BLaER1 (cell line): Measurements from ENCODE around the gene CEP131.
A peak's percentile ranks its signal among the peaks of the same experiment; 100 is the strongest.
"Not testable (repeated sequence)": the region's sequence is repeated elsewhere in the genome, so short reads cannot be mapped to it uniquely, and the experiment has no call there.

ENCODE experiments used
- H3K27ac ChIP-seq: shearing (Covaris generic); formaldehyde crosslinking; 2 replicates; pipeline ENCODE4 v1.8.1; 2022
- H3K27me3 ChIP-seq: shearing (Covaris generic); formaldehyde crosslinking; 2 replicates; pipeline ENCODE4 v1.8.1; 2022
- H3K36me3 ChIP-seq: shearing (Covaris generic); formaldehyde crosslinking; 2 replicates; pipeline ENCODE4 v1.8.1; 2022
- H3K4me1 ChIP-seq: shearing (Covaris generic); formaldehyde crosslinking; 2 replicates; pipeline ENCODE4 v1.8.1; 2022
- H3K4me2 ChIP-seq: shearing (Covaris generic); formaldehyde crosslinking; 2 replicates; pipeline ENCODE4 v1.8.1; 2022
- H3K4me3 ChIP-seq: shearing (Covaris generic); formaldehyde crosslinking; 2 replicates; pipeline ENCODE4 v1.8.1; 2022
- H3K9ac ChIP-seq: shearing (Covaris generic); formaldehyde crosslinking; 2 replicates; pipeline ENCODE4 v1.8.1; 2022
- H3K9me3 ChIP-seq: shearing (Covaris generic); formaldehyde crosslinking; 2 replicates; pipeline ENCODE4 v1.8.1; 2022
- H4K20me1 ChIP-seq: shearing (Covaris generic); formaldehyde crosslinking; 2 replicates; pipeline ENCODE4 v1.8.1; 2022
- Cebpa-rat ChIP-seq: shearing (Covaris generic); IDR thresholded peaks from 2 replicates; pipeline ENCODE4 v1.8.1; 2022

Gene CEP131

GRCh38 chr17:81158688-81159590 lies 63.8 kb downstream of the CEP131 start:
- Histone ChIP-seq H3K36me3 (no peaks in the 10 kb centered on the region), H3K4me3 (no peak overlapping the region), H3K9me3 (no peaks in the 10 kb centered on the region), H3K4me1 (peaks cover 45% of the 10 kb centered on the region), H3K9ac (no peak overlapping the region), H3K27ac (no peak overlapping the region), H3K4me2 (no peak overlapping the region), H3K27me3 (peaks cover 39% of the 10 kb centered on the region), H4K20me1 (peaks cover 2% of the 10 kb centered on the region)
- TF ChIP-seq Cebpa-rat: no peak

GRCh38 chr17:81157848-81158687 lies 64.7 kb downstream of the CEP131 start:
- H3K27ac ChIP-seq: no peak overlapping the region
- no peak overlapping the region for H3K4me3 ChIP-seq
- H3K27me3 ChIP-seq: peaks cover 30% of the 10 kb centered on the region
- no peak for TF ChIP-seq Cebpa-rat
- H3K4me2 ChIP-seq: no peak overlapping the region
- no peaks in the 10 kb centered on the region for H4K20me1 ChIP-seq
- no peaks in the 10 kb centered on the region for H3K36me3 ChIP-seq
- H3K9me3 ChIP-seq: no peaks in the 10 kb centered on the region
- H3K9ac ChIP-seq: no peak overlapping the region
- H3K4me1 ChIP-seq: peaks cover 45% of the 10 kb centered on the region

DNA sequence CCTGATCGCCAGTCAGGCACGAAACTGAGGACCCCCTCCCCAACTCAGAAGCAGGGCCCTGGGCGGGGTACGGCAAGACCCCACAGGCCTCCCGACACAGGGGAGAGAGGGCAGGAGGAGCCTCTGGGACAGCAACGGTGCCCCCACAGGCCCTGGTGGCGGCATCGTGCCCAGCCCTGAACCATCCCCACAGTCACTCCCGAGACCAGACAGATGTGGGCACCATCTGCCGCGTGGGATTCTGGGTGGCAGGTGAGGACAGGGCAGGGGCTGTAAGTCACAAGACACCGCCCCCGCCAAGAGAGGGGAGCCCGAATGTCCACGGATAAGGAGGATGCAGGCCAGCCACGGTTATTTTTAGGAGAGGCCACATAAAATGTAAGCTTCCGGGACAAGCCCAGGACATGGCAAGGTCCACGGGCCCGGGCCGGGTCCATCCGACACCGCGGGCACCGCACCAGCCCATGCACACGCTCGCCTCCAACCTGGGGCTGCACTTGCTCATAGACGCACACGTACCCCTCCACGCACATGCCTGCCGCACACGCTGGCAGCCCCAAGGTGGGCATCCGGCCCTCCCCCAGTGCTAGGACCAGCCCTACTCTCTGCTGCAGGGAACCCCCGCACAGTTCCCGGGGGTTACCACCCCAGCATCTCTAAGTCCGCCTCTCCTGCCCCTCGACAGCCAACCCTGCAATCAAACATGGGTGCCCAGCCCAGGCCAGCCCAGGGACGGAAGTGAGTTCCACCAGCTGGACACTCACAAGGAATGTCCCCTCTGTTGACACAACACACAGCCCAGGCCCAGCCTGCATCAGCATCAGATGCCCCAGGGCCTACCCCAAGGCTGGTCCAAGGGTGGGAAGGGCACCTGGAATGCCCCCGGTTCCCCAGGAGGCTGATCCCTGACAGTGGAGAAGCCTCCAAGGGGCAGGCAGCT lies 65.6 kb downstream of the CEP131 start:
- Histone ChIP-seq H3K27me3 (peaks cover 24% of the 10 kb centered on the region), H3K9ac (no peak overlapping the region), H3K27ac (no peak overlapping the region), H3K4me1 (peaks cover 46% of the 10 kb centered on the region), H3K36me3 (no peaks in the 10 kb centered on the region), H3K9me3 (no peaks in the 10 kb centered on the region), H3K4me3 (no peak overlapping the region), H3K4me2 (no peak overlapping the region), H4K20me1 (no peaks in the 10 kb centered on the region)
- no peak for TF ChIP-seq Cebpa-rat

GRCh38 chr17:81154961-81155360 lies 67.8 kb downstream of the CEP131 start:
- no peak overlapping the region for H3K27ac ChIP-seq
- no peaks in the 10 kb centered on the region for H4K20me1 ChIP-seq
- no peaks in the 10 kb centered on the region for H3K36me3 ChIP-seq
- no peak overlapping the region for H3K9ac ChIP-seq
- H3K4me2 ChIP-seq: no peak overlapping the region
- no peaks in the 10 kb centered on the region for H3K9me3 ChIP-seq
- TF ChIP-seq Cebpa-rat: no peak
- peaks cover 13% of the 10 kb centered on the region; the same call in 1 of the 2 replicates for H3K27me3 ChIP-seq
- H3K4me1 ChIP-seq: peaks cover 39% of the 10 kb centered on the region
- no peak overlapping the region for H3K4me3 ChIP-seq

- not testable (repeated sequence) for H3K27me3 ChIP-seq, H3K4me3 ChIP-seq, H4K20me1 ChIP-seq, H3K9me3 ChIP-seq, H3K9ac ChIP-seq, H3K36me3 ChIP-seq, H3K27ac ChIP-seq
- H3K4me2 ChIP-seq: peak overlapping the region; percentile 49; the same call in 1 of the 2 replicates
- H3K4me1 ChIP-seq: peaks cover 45% of the 10 kb centered on the region
These were observed 68.7 kb downstream of the CEP131 start for GRCh38 chr17:81154016-81154415.

- Histone ChIP-seq H3K4me3 (no peak overlapping the region), H3K4me1 (peaks cover 51% of the 10 kb centered on the region), H3K4me2 (peak overlapping the region; percentile 49), H3K36me3 (no peaks in the 10 kb centered on the region), H3K27ac (no peak overlapping the region), H3K9ac (no peak overlapping the region), H4K20me1 (no peaks in the 10 kb centered on the region), H3K9me3 (no peaks in the 10 kb centered on the region), H3K27me3 (0 out of 2 replicates have a peak, but pooled peaks cover 7% of the 10 kb centered on the region)
- no peak for TF ChIP-seq Cebpa-rat
These were observed 69.4 kb downstream of the CEP131 start for GRCh38 chr17:81153340-81153803.

DNA sequence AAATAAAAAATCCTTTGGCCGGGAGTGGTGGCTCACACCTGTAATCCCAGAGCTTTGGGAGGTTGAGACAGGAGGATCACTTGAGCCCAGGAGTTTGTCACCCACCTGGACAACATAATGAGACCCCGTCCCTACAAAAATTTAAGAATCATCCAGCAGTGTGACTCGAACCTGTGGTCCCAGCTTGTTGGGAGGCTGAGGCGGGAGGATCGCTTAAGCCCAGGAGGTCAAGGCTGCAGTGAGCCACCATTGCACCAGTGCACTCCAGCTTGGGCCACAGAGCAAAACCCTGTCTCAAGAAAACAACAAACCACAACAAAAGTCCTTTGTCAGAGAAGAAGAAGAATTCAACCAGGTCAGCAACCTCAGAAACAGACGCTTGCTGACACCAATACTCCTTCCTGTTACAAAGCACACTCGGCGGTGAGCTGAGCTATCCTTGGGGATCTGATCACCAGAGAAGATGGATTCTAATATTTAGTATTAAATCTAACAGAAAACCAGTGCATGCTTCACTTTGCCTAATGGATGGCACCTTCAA lies 70.4 kb downstream of the CEP131 start:
- no peak for TF ChIP-seq Cebpa-rat
- H3K27ac ChIP-seq: no peak overlapping the region
- no peaks in the 10 kb centered on the region for H3K9me3 ChIP-seq
- H3K4me3 ChIP-seq: no peak overlapping the region
- H4K20me1 ChIP-seq: no peaks in the 10 kb centered on the region
- peak overlapping the region; percentile 49 for H3K4me2 ChIP-seq
- H3K9ac ChIP-seq: no peak overlapping the region
- H3K36me3 ChIP-seq: no peaks in the 10 kb centered on the region
- 0 out of 2 replicates have a peak, but pooled peaks cover 7% of the 10 kb centered on the region for H3K27me3 ChIP-seq
- H3K4me1 ChIP-seq: peaks cover 54% of the 10 kb centered on the region

GRCh38 chr17:81151278-81151677 lies 71.5 kb downstream of the CEP131 start:
- TF ChIP-seq Cebpa-rat: no peak
- H3K4me2 ChIP-seq: no peak overlapping the region
- no peak overlapping the region for H3K9ac ChIP-seq
- H3K9me3 ChIP-seq: no peaks in the 10 kb centered on the region
- no peaks in the 10 kb centered on the region for H3K36me3 ChIP-seq
- H3K27me3 ChIP-seq: 0 out of 2 replicates have a peak, but pooled peaks cover 7% of the 10 kb centered on the region
- H3K27ac ChIP-seq: no peak overlapping the region
- H3K4me1 ChIP-seq: peaks cover 54% of the 10 kb centered on the region
- H3K4me3 ChIP-seq: no peak overlapping the region
- H4K20me1 ChIP-seq: no peaks in the 10 kb centered on the region
